GM12878 (cell line): ENCODE results near the gene GNA14. TPM values are rescaled to one million over a fixed set of nuclear protein-coding genes. Genes with fewer than 3 reads are reported as not detected.

Experiments
- ATAC-seq: fragments of 200-7000 bp; cut with Tn5 transposase; 3 replicates; pipeline ENCODE4 v1.9.1; 2020; ENCODE audit warnings: mild to moderate bottlenecking, moderate library complexity
- BruUV-seq: library from RNA; stranded (reverse); fragments of 400-500 nt; replicated peaks from 2 replicates; lab custom pipeline; 2021; lab: Mats Ljungman, UMichigan
- CTCF ChIA-PET: fragments of 300-600 bp; sonication (Branson Sonifier 250); formaldehyde crosslinking; extraction: SDS; loops from one replicate; lab custom pipeline; 2021; ENCODE audit warnings: inconsistent platforms; lab: Yijun Ruan, JAX
- POLR2A ChIA-PET: fragments of 350-600 bp; formaldehyde crosslinking; extraction: SDS; loops from one replicate; lab custom pipeline; 2021; ENCODE audit warnings: inconsistent platforms; lab: Charles Lee
- RAD21 ChIA-PET: fragments of 300-600 bp; sonication (Branson Sonifier 250); formaldehyde crosslinking; loops from one replicate; lab custom pipeline; 2023; ENCODE audit warnings: antibody characterized with exemption; ENCODE audit not compliant: unreplicated experiment; lab: Charles Lee
- SMC1A ChIA-PET: fragments of 300-600 bp; sonication (Branson Sonifier 250); formaldehyde crosslinking; loops from one replicate; lab custom pipeline; 2023; ENCODE audit not compliant: unreplicated experiment, uncharacterized antibody; lab: Charles Lee
- DNase-seq: peaks from one replicate; pipeline ENCODE4 v3.0.0-alpha.2; 2011; ENCODE audit warnings: low read depth, low spot score
- FAIRE-seq: peaks from 3 replicates; lab custom pipeline; 2011; peaks lifted over from hg19 to GRCh38; lab: Jason Lieb, UNC
- H2AFZ ChIP-seq: 2 replicates; pipeline ENCODE4 v1.6.0; 2011; ENCODE audit warnings: low read depth, low read length, control low read depth; ENCODE audit not compliant: control insufficient read depth
- H3K27ac ChIP-seq: 2 replicates; pipeline ENCODE4 v1.5.1; 2011; ENCODE audit warnings: control low read depth; ENCODE audit not compliant: control insufficient read depth, insufficient read depth
- H3K27me3 ChIP-seq, 2 experiments: replicated peaks in 1 of 2; 2 replicates each; pipeline versions ENCODE4 v1.6.0 to v1.6.1; 2011; ENCODE audit warnings: low read length in 1 of 2; ENCODE audit not compliant: control insufficient read depth in 2 of 2, insufficient read depth in 2 of 2
- H3K36me3 ChIP-seq, 2 experiments: 2 replicates each; pipeline ENCODE4 v1.5.1; 2011; ENCODE audit warnings: low read length in 1 of 2; ENCODE audit not compliant: control insufficient read depth in 2 of 2, insufficient read depth in 2 of 2
- H3K4me1 ChIP-seq: 2 replicates; pipeline ENCODE4 v1.6.1; 2011; ENCODE audit warnings: mild to moderate bottlenecking, low read length, moderate library complexity, mixed read lengths; ENCODE audit not compliant: control insufficient read depth, insufficient read depth
- H3K4me2 ChIP-seq: 2 replicates; pipeline ENCODE4 v1.6.0; 2011; ENCODE audit warnings: control low read depth; ENCODE audit not compliant: control insufficient read depth, insufficient read depth
- H3K4me3 ChIP-seq: fragments of 200-600 bp; sonication (generic); 2 replicates; pipeline ENCODE4 v1.5.1; 2016
- H3K79me2 ChIP-seq: 2 replicates; pipeline ENCODE4 v1.6.0; 2011; ENCODE audit warnings: low read length; ENCODE audit not compliant: control insufficient read depth, insufficient read depth
- H3K9ac ChIP-seq: 2 replicates; pipeline ENCODE4 v1.8.0; 2011; ENCODE audit warnings: low read length, control low read depth, mixed read lengths; ENCODE audit not compliant: control insufficient read depth, insufficient read depth
- H3K9me3 ChIP-seq: replicated peaks from 3 replicates; pipeline ENCODE4 v1.5.1; 2011; ENCODE audit warnings: mild to moderate bottlenecking, low read length; ENCODE audit not compliant: control insufficient read depth, insufficient read depth
- H4K20me1 ChIP-seq: 2 replicates; pipeline ENCODE4 v1.6.0; 2011; ENCODE audit not compliant: control insufficient read depth, insufficient read depth
- CHD2 ChIP-seq: IDR thresholded peaks from 2 replicates; pipeline ENCODE4 v1.6.1; 2011; ENCODE audit warnings: low read depth, low read length, improper control_type of control experiment, borderline replicate concordance
- HCFC1 ChIP-seq: fragments of 150-350 bp; IDR thresholded peaks from 2 replicates; pipeline ENCODE4 v1.6.1; 2014; ENCODE audit warnings: low read length
- JUNB ChIP-seq: IDR thresholded peaks from 2 replicates; pipeline ENCODE4 v1.6.1; 2016; ENCODE audit warnings: antibody characterized with exemption, mild to moderate bottlenecking
- KAT2A ChIP-seq: conservative IDR thresholded peaks from 2 replicates; pipeline ENCODE4 v1.6.1; 2011; ENCODE audit warnings: low read depth, low read length; ENCODE audit not compliant: control insufficient read depth
- MEF2A ChIP-seq: IDR thresholded peaks from 2 replicates; pipeline ENCODE4 v1.6.1; 2011; ENCODE audit warnings: low read depth, mild to moderate bottlenecking, low read length, moderate library complexity; ENCODE audit not compliant: insufficient read depth
- MTA3 ChIP-seq: IDR thresholded peaks from 2 replicates; pipeline ENCODE4 v1.6.1; 2012; ENCODE audit warnings: low read length, inconsistent platforms, borderline replicate concordance
- MYB ChIP-seq: fragments of 150-350 bp; IDR thresholded peaks from 2 replicates; pipeline ENCODE4 v1.6.1; 2014; ENCODE audit warnings: mild to moderate bottlenecking, low read depth, low read length, borderline replicate concordance
- PAX5 ChIP-seq: IDR thresholded peaks from 2 replicates; pipeline ENCODE4 v1.6.1; 2011; ENCODE audit warnings: low read depth, low read length, borderline replicate concordance
- PAX8 ChIP-seq: fragments of 450-650 bp; IDR thresholded peaks from 2 replicates; pipeline ENCODE4 v1.6.1; 2017; ENCODE audit warnings: mild to moderate bottlenecking, moderate library complexity
- RAD21 ChIP-seq: IDR thresholded peaks from 2 replicates; pipeline ENCODE4 v1.6.1; 2011; ENCODE audit warnings: mild to moderate bottlenecking, low read depth, low read length, moderate library complexity; ENCODE audit not compliant: insufficient read depth
- SREBF2 ChIP-seq: IDR thresholded peaks from 2 replicates; pipeline ENCODE4 v1.6.1; 2012; ENCODE audit warnings: mild to moderate bottlenecking, low read length
- STAT3 ChIP-seq: IDR thresholded peaks from 2 replicates; pipeline ENCODE4 v1.6.1; 2011; ENCODE audit warnings: low read depth, low read length, improper control_type of control experiment
- TARDBP ChIP-seq: IDR thresholded peaks from 2 replicates; pipeline ENCODE4 v1.6.1; 2016; ENCODE audit warnings: borderline replicate concordance
- TCF3 ChIP-seq: IDR thresholded peaks from 2 replicates; pipeline ENCODE4 v1.6.1; 2012; ENCODE audit warnings: low read depth, mild to moderate bottlenecking, low read length, borderline replicate concordance; ENCODE audit not compliant: insufficient read depth
- YY1 ChIP-seq: IDR thresholded peaks from 2 replicates; pipeline ENCODE4 v1.6.1; 2011; ENCODE audit warnings: low read depth, mild to moderate bottlenecking, low read length
- ZNF207 ChIP-seq: fragments of 450-650 bp; IDR thresholded peaks from 2 replicates; pipeline ENCODE4 v1.6.1; 2014; ENCODE audit warnings: antibody characterized with exemption, mild to moderate bottlenecking, borderline replicate concordance
- ZNF217 ChIP-seq: fragments of 450-650 bp; IDR thresholded peaks from 2 replicates; pipeline ENCODE4 v1.6.1; 2017; ENCODE audit warnings: antibody characterized with exemption, mild to moderate bottlenecking
- ZZZ3 ChIP-seq: IDR thresholded peaks from 2 replicates; pipeline ENCODE4 v1.6.1; 2011; ENCODE audit warnings: low read depth; ENCODE audit not compliant: control insufficient read depth, insufficient read length
- WGBS: methylation state at CpG from one replicate; pipeline ENCODE4 v1.1.6; 2016; ENCODE audit warnings: low lambda C conversion rate; ENCODE audit not compliant: insufficient replicate concordance, insufficient coverage; ENCODE audit errors: missing lambda C conversion rate; 5-methylcytosine and 5-hydroxymethylcytosine counted together
- in situ Hi-C: fragments of 300-500 bp; cut with MboI; formaldehyde crosslinking; loops from 9 replicates; pipeline ENCODE4 v1.14.3; 2018; ENCODE audit warnings: mixed read lengths
- intact Hi-C: fragments of 100-400 bp; cut with micrococcal nuclease; formaldehyde crosslinking; loops from one replicate; pipeline ENCODE4 v1.14.2; 2022; ENCODE audit not compliant: unreplicated experiment
- polyA plus RNA-seq, 11 experiments: library from polyadenylated mRNA; depleted of rRNA in 4 of 11; unstranded in 6 of 11; stranded (reverse) in 5 of 11; fragments of >200 nt; fragmentation: Nextera tagmentation in 4 of 11; fragmentation: Illumina TruSeq in 1 of 11; extraction: Ambion mirVana in 4 of 11; extraction: Trizol in 1 of 11; gene quantifications; 1 replicate in 1 of 11; 2 replicates in 10 of 11; pipeline versions ENCODE4 v1.2.1 to v1.2.3, GENCODE V29; 2011 to 2016; ENCODE audit warnings: inconsistent platforms in 2 of 11, missing spikeins in 2 of 11, low read depth in 1 of 11
- total RNA-seq, 4 experiments: library from RNA; depleted of rRNA in 3 of 4; stranded (reverse); fragments of >200 nt in 3 of 4; fragmentation: Illumina TruSeq in 1 of 4; extraction: Trizol in 1 of 4; gene quantifications; 2 replicates each; pipeline versions ENCODE4 v1.2.1 to v1.2.3, GENCODE V29; 2013 to 2021
- TF ChIP-seq, protein P1 (sequence below): fragments of 450-650 bp; IDR thresholded peaks from 2 replicates; pipeline ENCODE4 v1.6.1; 2017; ENCODE audit warnings: borderline replicate concordance

GNA14 gene
- total and polyA plus RNA-seq, 10 of the 15 experiments (the other 5 are each of a cell fraction or from before 2014, with no cell fraction given) = 0.17 TPM; not detected in 9

- no peaks in the 10 kb centered on the region for H3K9me3 ChIP-seq
- RAD21 ChIA-PET = no interaction called here
- CTCF ChIA-PET = no interaction called here
- H3K27me3 ChIP-seq = peaks cover 0 to 3% of the 10 kb centered on the region in 2 experiments; a peak in 1 of 4 replicates
- no peak overlapping the region for H2AFZ ChIP-seq
- H3K36me3 ChIP-seq = no peaks in the 10 kb centered on the region
- POLR2A ChIA-PET = no interaction called here
- H3K9ac ChIP-seq = no peak overlapping the region
- no peak for TF ChIP-seq CHD2
- TF ChIP-seq TCF3 = no peak
- no peak for TF ChIP-seq ZZZ3
- no peak for TF ChIP-seq ZNF217
- no peak for TF ChIP-seq YY1
- TF ChIP-seq PAX8 = no peak
- no peak for TF ChIP-seq PAX5
- no peak for TF ChIP-seq STAT3
- H3K79me2 ChIP-seq = no peaks in the 10 kb centered on the region
- 0% methylated on average over 1 of the region's 1 CpG for WGBS
- BruUV-seq = no TSS peak
- intact Hi-C loops = no loop called here
- no peaks in the 10 kb centered on the region for H4K20me1 ChIP-seq
- no peak overlapping the region for H3K4me3 ChIP-seq
- SMC1A ChIA-PET = no interaction called here
- no peaks in the 10 kb centered on the region for H3K4me1 ChIP-seq
- in situ Hi-C loops = no loop called here
- H3K27ac ChIP-seq = no peak overlapping the region
- FAIRE-seq = no peak
- no peak for DNase-seq
- ATAC-seq = peak; percentile 43; the same call in 2 of the 3 replicates
- H3K4me2 ChIP-seq = no peak overlapping the region
These were observed 91.7 kb downstream of the GNA14 start for GRCh38 chr9:77556396-77556795.

- CTCF ChIA-PET = no interaction called here
- H3K27ac ChIP-seq = no peak overlapping the region
- ATAC-seq (no peak), FAIRE-seq (no peak), DNase-seq (no peak)
- RAD21 ChIA-PET = no interaction called here
- in situ Hi-C loops (no loop called here), intact Hi-C loops (no loop called here)
- H2AFZ ChIP-seq = no peak overlapping the region
- TF ChIP-seq SREBF2 = no peak
- no peak for TF ChIP-seq MYB
- TF ChIP-seq KAT2A = no peak
- no peak for TF ChIP-seq HCFC1
- TF ChIP-seq RAD21 = no peak
- TF ChIP-seq ZNF207 = no peak
- no peak for TF ChIP-seq MEF2A
- no peak for TF ChIP-seq MTA3
- no peak for TF ChIP-seq JUNB
- TF ChIP-seq, protein P1, sequence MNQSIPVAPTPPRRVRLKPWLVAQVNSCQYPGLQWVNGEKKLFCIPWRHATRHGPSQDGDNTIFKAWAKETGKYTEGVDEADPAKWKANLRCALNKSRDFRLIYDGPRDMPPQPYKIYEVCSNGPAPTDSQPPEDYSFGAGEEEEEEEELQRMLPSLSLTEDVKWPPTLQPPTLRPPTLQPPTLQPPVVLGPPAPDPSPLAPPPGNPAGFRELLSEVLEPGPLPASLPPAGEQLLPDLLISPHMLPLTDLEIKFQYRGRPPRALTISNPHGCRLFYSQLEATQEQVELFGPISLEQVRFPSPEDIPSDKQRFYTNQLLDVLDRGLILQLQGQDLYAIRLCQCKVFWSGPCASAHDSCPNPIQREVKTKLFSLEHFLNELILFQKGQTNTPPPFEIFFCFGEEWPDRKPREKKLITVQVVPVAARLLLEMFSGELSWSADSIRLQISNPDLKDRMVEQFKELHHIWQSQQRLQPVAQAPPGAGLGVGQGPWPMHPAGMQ = no peak
- TF ChIP-seq TARDBP = no peak
- WGBS = 44% methylated on average over 2 of the region's 2 CpGs
- BruUV-seq = no TSS peak
- H3K4me3 ChIP-seq = no peak overlapping the region
- H3K4me1 ChIP-seq = no peaks in the 10 kb centered on the region
- peaks cover 0 to 3% of the 10 kb centered on the region in 2 experiments; a peak in 1 of 4 replicates for H3K27me3 ChIP-seq
- no peaks in the 10 kb centered on the region for H3K9me3 ChIP-seq
- no peak overlapping the region for H3K4me2 ChIP-seq
- H3K79me2 ChIP-seq = no peaks in the 10 kb centered on the region
- POLR2A ChIA-PET = no interaction called here
- SMC1A ChIA-PET = interaction anchor here (1.1 kb wide), 1 partner anchor 10 kb away, joined by 3 read pairs; no protein-coding TSS in a partner anchor
- no peak overlapping the region for H3K9ac ChIP-seq
- no peaks in the 10 kb centered on the region for H3K36me3 ChIP-seq
- H4K20me1 ChIP-seq = no peaks in the 10 kb centered on the region
These were observed 93.5 kb downstream of the GNA14 start for GRCh38 chr9:77554586-77555105.
